Fibroblast of lung (primary cell): ENCODE results near the gene SDK1.

Experiments
- CTCF ChIP-seq, 2 donors: IDR thresholded peaks in 1 of 2; conservative IDR thresholded peaks in 1 of 2; 1 replicate in 1 of 2; 2 replicates in 1 of 2; pipeline ENCODE4 v1.5.1; 2011 to 2012; ENCODE audit warnings: low read length in 2 of 2, control low read depth in 1 of 2, inconsistent platforms in 1 of 2, low read depth in 1 of 2, mild to moderate bottlenecking in 1 of 2
- EZH2 ChIP-seq: IDR thresholded peaks from 2 replicates; pipeline ENCODE4 v1.5.1; 2012; ENCODE audit warnings: low read length, control low read depth, mild to moderate bottlenecking; ENCODE audit errors: missing control alignments

- TF ChIP-seq CTCF (conservative IDR thresholded peaks at IDR 0.05 in 1 of 2, IDR thresholded peaks at IDR 0.05 in 1 of 2; ENCODE audit: low read depth in 1 of 2, low read length in 2 of 2) (no peak), EZH2 (no peak)
These were observed 727.2 kb downstream of the SDK1 start for GRCh38 chr7:4028221-4028620.
